GM13977 (cell line): Measurements from ENCODE around the gene SIN3A.

ENCODE experiments used
- DNase-seq: peaks from one replicate; pipeline ENCODE4 v3.0.0; 2012; ENCODE audit warnings: low spot score
- in situ Hi-C: fragments of 300-500 bp; cut with MboI; formaldehyde crosslinking; loops from one replicate; pipeline ENCODE4 v1.12.0; 2022; ENCODE audit warnings: low sequenced_read_pairs, low pct_unique_long_range_greater_than_20kb, mixed read lengths, inconsistent platforms; ENCODE audit not compliant: unreplicated experiment
- TF ChIP-seq, protein P1 (sequence below): IDR thresholded peaks from 2 replicates; pipeline ENCODE4 v1.5.1; 2012; ENCODE audit warnings: mild to moderate bottlenecking, control low read depth; ENCODE audit not compliant: insufficient read depth; ENCODE audit errors: extremely low read depth, missing control alignments

The SIN3A gene

DNA sequence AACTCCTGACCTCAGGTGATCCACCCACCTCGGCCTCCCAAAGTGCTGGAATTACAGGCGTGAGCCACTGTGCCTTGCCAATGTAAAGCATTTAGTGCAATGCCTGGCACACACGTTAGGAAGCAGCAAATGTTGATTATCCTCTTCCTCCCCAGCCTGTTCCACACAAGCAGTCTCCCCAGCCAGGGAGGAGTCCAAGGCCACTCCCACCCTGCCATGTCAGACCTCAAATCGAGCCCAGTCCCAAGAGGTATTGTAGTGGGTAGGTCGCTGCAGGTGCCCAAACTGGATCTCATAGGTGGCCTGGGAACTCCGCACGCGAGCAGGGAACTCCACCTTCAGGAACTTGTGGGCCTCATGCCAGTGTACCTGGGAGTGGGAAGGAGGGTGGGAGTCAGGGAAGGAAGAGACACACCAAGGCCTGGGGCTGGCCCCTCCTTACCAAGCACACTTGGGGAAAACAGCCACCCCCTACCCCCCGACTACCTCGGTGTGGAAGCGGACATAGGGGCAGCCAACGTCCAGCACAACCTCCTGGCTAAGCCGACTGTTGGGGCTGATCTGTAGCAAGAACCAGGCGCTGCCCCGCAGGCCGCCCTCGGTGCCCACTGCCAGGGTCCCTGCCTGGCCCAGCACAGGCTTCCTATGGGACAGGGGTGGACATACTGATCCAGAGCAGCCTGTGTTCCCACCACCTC, 93.4 kb downstream of the SIN3A start:
- no peak for DNase-seq
- TF ChIP-seq, protein P1, sequence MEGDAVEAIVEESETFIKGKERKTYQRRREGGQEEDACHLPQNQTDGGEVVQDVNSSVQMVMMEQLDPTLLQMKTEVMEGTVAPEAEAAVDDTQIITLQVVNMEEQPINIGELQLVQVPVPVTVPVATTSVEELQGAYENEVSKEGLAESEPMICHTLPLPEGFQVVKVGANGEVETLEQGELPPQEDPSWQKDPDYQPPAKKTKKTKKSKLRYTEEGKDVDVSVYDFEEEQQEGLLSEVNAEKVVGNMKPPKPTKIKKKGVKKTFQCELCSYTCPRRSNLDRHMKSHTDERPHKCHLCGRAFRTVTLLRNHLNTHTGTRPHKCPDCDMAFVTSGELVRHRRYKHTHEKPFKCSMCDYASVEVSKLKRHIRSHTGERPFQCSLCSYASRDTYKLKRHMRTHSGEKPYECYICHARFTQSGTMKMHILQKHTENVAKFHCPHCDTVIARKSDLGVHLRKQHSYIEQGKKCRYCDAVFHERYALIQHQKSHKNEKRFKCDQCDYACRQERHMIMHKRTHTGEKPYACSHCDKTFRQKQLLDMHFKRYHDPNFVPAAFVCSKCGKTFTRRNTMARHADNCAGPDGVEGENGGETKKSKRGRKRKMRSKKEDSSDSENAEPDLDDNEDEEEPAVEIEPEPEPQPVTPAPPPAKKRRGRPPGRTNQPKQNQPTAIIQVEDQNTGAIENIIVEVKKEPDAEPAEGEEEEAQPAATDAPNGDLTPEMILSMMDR, result no peak
- in situ Hi-C loops, result loop anchor here (25.0 kb wide), 1 partner anchor 279 kb away; the partner anchor contains the start of genes IMP3, SNUPN and SNX33

- in situ Hi-C loops, result loop anchor here (25.0 kb wide), 1 partner anchor 281 kb away; the partner anchor contains the start of genes IMP3, SNUPN and SNX33
- TF ChIP-seq, protein P1, result no peak
- DNase-seq, result no peak
Observed at GRCh38 chr15:75356517-75356916, 95.0 kb downstream of the SIN3A start.

DNA sequence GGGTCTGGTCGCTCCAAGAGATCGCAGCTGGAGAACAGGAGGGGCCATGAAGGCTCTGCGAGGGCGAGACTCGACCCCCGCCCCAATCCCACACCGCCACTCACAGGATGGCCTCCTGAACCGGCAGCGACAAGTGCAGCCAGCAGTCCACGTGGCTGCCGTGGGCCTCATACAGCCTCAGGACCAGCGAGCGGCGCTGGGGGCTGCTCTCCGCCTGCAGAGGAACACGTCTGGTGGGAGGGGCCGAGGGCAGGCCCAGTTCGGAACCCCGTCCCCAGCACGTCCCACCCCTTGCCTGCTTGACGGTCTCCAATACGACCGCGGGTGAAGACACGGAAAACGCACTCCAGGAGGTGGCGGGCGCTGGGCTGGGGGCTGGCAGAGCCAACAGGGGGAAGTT, 95.5 kb downstream of the SIN3A start:
- DNase-seq, result no peak
- in situ Hi-C loops, result loop anchor here (25.0 kb wide), 1 partner anchor 281 kb away; the partner anchor contains the start of genes IMP3, SNUPN and SNX33
- TF ChIP-seq, protein P1, result no peak

DNA sequence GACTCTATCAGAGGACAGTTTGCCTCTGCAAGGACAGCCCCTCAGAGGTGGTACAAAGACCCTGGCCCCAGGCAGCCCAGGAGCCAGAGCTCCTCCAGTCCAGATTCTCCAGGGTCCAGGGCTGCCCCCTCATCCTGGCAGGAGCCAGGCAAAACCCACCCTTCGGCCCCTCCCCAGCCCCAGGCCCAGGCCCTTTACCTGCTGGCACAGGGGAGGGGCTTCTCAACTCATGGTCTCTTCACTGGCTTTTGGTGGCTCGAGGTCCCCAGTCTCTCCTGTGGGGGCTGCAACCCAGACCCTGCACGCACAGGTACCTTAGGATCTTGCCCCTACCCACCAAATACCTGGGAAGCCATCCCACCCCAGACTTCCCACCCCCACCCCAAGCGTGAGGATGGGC, 96.1 kb downstream of the SIN3A start:
- TF ChIP-seq, protein P1, result no peak
- in situ Hi-C loops, result loop anchor here (25.0 kb wide), 1 partner anchor 282 kb away; the partner anchor contains the start of genes IMP3, SNUPN and SNX33
- DNase-seq, result peak; percentile 15

- no peak for DNase-seq
- TF ChIP-seq, protein P1, result no peak
- in situ Hi-C loops, result loop anchor here (25.0 kb wide), 1 partner anchor 283 kb away; the partner anchor contains the start of genes IMP3, SNUPN and SNX33
Observed at GRCh38 chr15:75354454-75354853, 97.0 kb downstream of the SIN3A start.

GRCh38 chr15:75353604-75354003, 97.9 kb downstream of the SIN3A start:
- no peak for DNase-seq
- in situ Hi-C loops, result loop anchor here (25.0 kb wide), 1 partner anchor 284 kb away; the partner anchor contains the start of genes IMP3, SNUPN and SNX33
- TF ChIP-seq, protein P1, result no peak
